NT2/D1 (cell line): ENCODE data around the gene HLF.

ENCODE experiments used
- DNase-seq: peaks from one replicate; pipeline ENCODE4 v3.0.0-alpha.2; 2011; ENCODE audit warnings: low read depth, low spot score
- H3K27me3 ChIP-seq: 2 replicates; pipeline ENCODE4 v1.6.0; 2011; ENCODE audit warnings: mild to moderate bottlenecking; ENCODE audit not compliant: insufficient read length, insufficient read depth
- H3K36me3 ChIP-seq: 2 replicates; pipeline ENCODE4 v1.6.1; 2011; ENCODE audit warnings: mild to moderate bottlenecking, low read length, mixed read lengths; ENCODE audit not compliant: insufficient read depth, insufficient read length
- H3K4me1 ChIP-seq: 2 replicates; pipeline ENCODE4 v1.5.1; 2011; ENCODE audit not compliant: insufficient read depth, insufficient read length
- H3K4me3 ChIP-seq: 2 replicates; pipeline ENCODE4 v1.5.1; 2011; ENCODE audit warnings: low read depth; ENCODE audit not compliant: insufficient read length
- H3K9ac ChIP-seq: 2 replicates; pipeline ENCODE4 v1.6.0; 2011; ENCODE audit warnings: low read depth; ENCODE audit not compliant: insufficient read length
- H3K9me3 ChIP-seq: 2 replicates; pipeline ENCODE4 v1.5.1; 2011; ENCODE audit warnings: mild to moderate bottlenecking, low read length; ENCODE audit not compliant: insufficient read depth
- SUZ12 ChIP-seq: IDR thresholded peaks from 2 replicates; pipeline ENCODE4 v1.6.1; 2011; ENCODE audit not compliant: insufficient read length, insufficient read depth; ENCODE audit errors: extremely low read depth
- YY1 ChIP-seq: IDR thresholded peaks from 2 replicates; pipeline ENCODE4 v1.6.1; 2011; ENCODE audit not compliant: insufficient read length, insufficient read depth
- ZNF274 ChIP-seq: IDR thresholded peaks from 2 replicates; pipeline ENCODE4 v1.6.1; 2011; ENCODE audit warnings: mild to moderate bottlenecking, low read depth, low read length

The HLF gene

DNA sequence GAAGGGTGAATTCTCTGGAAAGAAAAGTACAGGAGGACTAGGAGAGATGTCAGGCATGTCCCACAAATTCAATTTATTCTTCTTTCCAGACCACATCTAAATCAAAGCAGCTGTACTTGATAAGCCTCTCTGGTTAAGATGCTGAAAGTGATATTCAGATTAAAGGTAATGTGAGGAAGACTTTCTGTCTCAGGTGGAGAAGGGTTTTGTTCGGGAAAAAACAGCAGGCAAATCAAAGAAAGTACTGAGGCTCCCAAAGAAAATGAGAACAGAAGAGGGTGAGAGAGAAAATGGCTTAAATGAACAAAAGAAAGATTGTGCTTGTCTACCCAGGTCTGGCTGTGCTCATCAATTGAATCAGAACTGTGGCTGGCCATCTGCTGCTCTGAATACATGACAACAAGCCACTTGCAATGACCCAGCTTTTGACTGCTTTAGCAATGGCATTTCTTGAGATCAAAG, 101.3 kb downstream of the HLF start:
- no peak for TF ChIP-seq ZNF274
- no peak for TF ChIP-seq YY1
- no peak for TF ChIP-seq SUZ12
- Histone ChIP-seq H3K4me3 (no peak overlapping the region), H3K27me3 (no peaks in the 10 kb centered on the region), H3K4me1 (no peaks in the 10 kb centered on the region), H3K36me3 (no peaks in the 10 kb centered on the region), H3K9ac (no peak overlapping the region), H3K9me3 (peaks cover 8% of the 10 kb centered on the region)
- no peak for DNase-seq

DNA sequence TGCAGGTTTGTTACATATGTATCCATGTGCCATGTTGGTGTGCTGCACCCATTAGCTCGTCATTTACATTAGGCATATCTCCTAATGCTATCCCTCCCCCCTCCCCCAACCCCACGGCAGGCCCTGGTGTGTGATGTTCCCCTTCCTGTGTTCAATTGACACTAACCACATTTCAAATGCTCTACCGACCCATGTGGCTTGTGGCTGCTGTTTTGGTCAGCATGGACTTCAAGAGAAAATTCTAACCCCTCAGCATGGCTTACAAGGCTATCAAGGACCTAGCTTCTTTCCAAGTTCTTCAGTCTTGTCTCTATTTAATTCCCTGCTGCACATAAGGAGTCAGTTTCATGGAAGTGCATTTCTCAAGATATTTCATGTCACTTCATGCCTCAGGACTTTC, 103.9 kb downstream of the HLF start:
- Histone ChIP-seq H3K36me3 (no peaks in the 10 kb centered on the region), H3K4me3 (no peak overlapping the region), H3K27me3 (no peaks in the 10 kb centered on the region), H3K9me3 (no peaks in the 10 kb centered on the region), H3K4me1 (no peaks in the 10 kb centered on the region), H3K9ac (no peak overlapping the region)
- DNase-seq: no peak
- no peak for TF ChIP-seq YY1
- no peak for TF ChIP-seq ZNF274
- TF ChIP-seq SUZ12: no peak
